KMS-11 (cell line): ENCODE data around the gene SCYGR4.

Source experiments
- H2AFZ ChIP-seq: fragments of 200-600 bp; sonication (generic); 2 replicates; pipeline ENCODE4 v1.6.1; 2016; ENCODE audit warnings: antibody characterized with exemption, mixed run types, low read depth
- H3K27ac ChIP-seq: fragments of 200-600 bp; sonication (generic); 2 replicates; pipeline ENCODE4 v1.6.1; 2016; ENCODE audit warnings: mild to moderate bottlenecking, mixed run types
- H3K27me3 ChIP-seq: fragments of 200-600 bp; sonication (generic); 2 replicates; pipeline ENCODE4 v1.6.1; 2017; ENCODE audit warnings: mild to moderate bottlenecking, low read depth, mixed run types, moderate library complexity; ENCODE audit not compliant: insufficient read depth
- H3K36me3 ChIP-seq: fragments of 200-600 bp; sonication (generic); 2 replicates; pipeline ENCODE4 v1.6.1; 2017; ENCODE audit warnings: mild to moderate bottlenecking, mixed run types; ENCODE audit not compliant: insufficient read depth
- H3K4me1 ChIP-seq: fragments of 200-600 bp; sonication (generic); 2 replicates; pipeline ENCODE4 v1.6.1; 2016; ENCODE audit warnings: mild to moderate bottlenecking, low read depth, mixed run types; ENCODE audit not compliant: poor library complexity, severe bottlenecking
- H3K4me2 ChIP-seq: fragments of 200-600 bp; sonication (generic); 2 replicates; pipeline ENCODE4 v1.7.0; 2016; ENCODE audit warnings: mild to moderate bottlenecking, mixed run types
- H3K4me3 ChIP-seq: fragments of 200-600 bp; sonication (generic); IDR thresholded peaks from 2 replicates; pipeline ENCODE4 v1.6.1; 2017; ENCODE audit warnings: low read depth, low read length, mixed read lengths; ENCODE audit not compliant: insufficient read depth
- H3K79me2 ChIP-seq: fragments of 200-600 bp; sonication (generic); 2 replicates; pipeline ENCODE4 v1.6.1; 2016; ENCODE audit warnings: low read depth, mixed run types; ENCODE audit not compliant: insufficient read depth
- H3K9ac ChIP-seq: fragments of 200-600 bp; sonication (generic); 2 replicates; pipeline ENCODE4 v1.6.1; 2016; ENCODE audit warnings: mild to moderate bottlenecking, mixed run types
- H4K20me1 ChIP-seq: fragments of 200-600 bp; sonication (generic); 2 replicates; pipeline ENCODE4 v1.6.1; 2016; ENCODE audit warnings: mild to moderate bottlenecking, mixed run types; ENCODE audit not compliant: insufficient read depth
- TF ChIP-seq, protein P1 (sequence below): fragments of 200-600 bp; sonication (generic); conservative IDR thresholded peaks from 2 replicates; pipeline ENCODE4 v1.6.1; 2017; ENCODE audit warnings: low read depth, mild to moderate bottlenecking, antibody characterized with exemption, low read length, moderate library complexity, mixed read lengths

The SCYGR4 gene

DNA sequence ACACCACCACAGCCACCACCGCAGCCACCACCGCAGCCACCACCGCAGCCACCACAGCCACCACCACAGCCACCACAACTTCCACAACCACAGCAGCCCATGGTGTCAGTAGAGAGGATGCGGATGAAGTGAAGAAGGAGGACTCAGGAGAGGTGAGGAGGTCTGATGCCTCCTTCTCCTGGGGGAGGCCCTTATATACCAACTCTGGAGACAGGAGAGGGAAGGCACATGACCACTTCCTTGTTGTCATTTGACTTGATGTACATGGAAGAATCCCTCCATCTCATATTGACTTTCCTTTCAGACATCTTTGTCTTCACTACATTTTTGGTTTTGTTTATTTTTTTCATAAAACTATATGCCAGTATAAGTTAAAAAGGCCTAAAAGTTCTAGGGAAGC is 2.6 kb upstream of the SCYGR4 start, which contains the start of gene SCYGR3:
Gene SCYGR3, minus strand, starts transcription at position 101 of the 400 bp plus-strand sequence. Its CDS starts 0 bp downstream, at position 101.
- Histone ChIP-seq H3K36me3 (no peaks in the 10 kb centered on the region), H3K79me2 (no peaks in the 10 kb centered on the region), H3K27ac (no peak within 1 kb of the TSS), H3K4me1 (peaks cover 14% of the 10 kb centered on the region), H2AFZ (no peak within 1 kb of the TSS), H3K27me3 (no peaks in the 10 kb centered on the region), H4K20me1 (no peaks in the 10 kb centered on the region), H3K4me3 (no peak within 1 kb of the TSS), H3K9ac (no peak within 1 kb of the TSS), H3K4me2 (no peak within 1 kb of the TSS)
- TF ChIP-seq, protein P1, sequence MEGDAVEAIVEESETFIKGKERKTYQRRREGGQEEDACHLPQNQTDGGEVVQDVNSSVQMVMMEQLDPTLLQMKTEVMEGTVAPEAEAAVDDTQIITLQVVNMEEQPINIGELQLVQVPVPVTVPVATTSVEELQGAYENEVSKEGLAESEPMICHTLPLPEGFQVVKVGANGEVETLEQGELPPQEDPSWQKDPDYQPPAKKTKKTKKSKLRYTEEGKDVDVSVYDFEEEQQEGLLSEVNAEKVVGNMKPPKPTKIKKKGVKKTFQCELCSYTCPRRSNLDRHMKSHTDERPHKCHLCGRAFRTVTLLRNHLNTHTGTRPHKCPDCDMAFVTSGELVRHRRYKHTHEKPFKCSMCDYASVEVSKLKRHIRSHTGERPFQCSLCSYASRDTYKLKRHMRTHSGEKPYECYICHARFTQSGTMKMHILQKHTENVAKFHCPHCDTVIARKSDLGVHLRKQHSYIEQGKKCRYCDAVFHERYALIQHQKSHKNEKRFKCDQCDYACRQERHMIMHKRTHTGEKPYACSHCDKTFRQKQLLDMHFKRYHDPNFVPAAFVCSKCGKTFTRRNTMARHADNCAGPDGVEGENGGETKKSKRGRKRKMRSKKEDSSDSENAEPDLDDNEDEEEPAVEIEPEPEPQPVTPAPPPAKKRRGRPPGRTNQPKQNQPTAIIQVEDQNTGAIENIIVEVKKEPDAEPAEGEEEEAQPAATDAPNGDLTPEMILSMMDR, result no peak

GRCh38 chr2:227615181-227615580 is 2.1 kb upstream of the SCYGR4 start:
- H4K20me1 ChIP-seq, result no peaks in the 10 kb centered on the region
- no peak overlapping the region for H3K9ac ChIP-seq
- TF ChIP-seq, protein P1, result no peak
- no peaks in the 10 kb centered on the region for H3K36me3 ChIP-seq
- H3K79me2 ChIP-seq, result no peaks in the 10 kb centered on the region
- no peak overlapping the region for H3K27ac ChIP-seq
- H2AFZ ChIP-seq, result no peak overlapping the region
- no peak overlapping the region for H3K4me2 ChIP-seq
- H3K4me1 ChIP-seq, result peaks cover 9% of the 10 kb centered on the region
- H3K4me3 ChIP-seq, result no peak overlapping the region
- H3K27me3 ChIP-seq, result no peaks in the 10 kb centered on the region

- Histone ChIP-seq H3K27me3 (no peaks in the 10 kb centered on the region), H3K79me2 (no peaks in the 10 kb centered on the region), H3K4me2 (no peak overlapping the region), H3K36me3 (no peaks in the 10 kb centered on the region), H3K4me3 (no peak overlapping the region), H4K20me1 (no peaks in the 10 kb centered on the region), H3K4me1 (peaks cover 6% of the 10 kb centered on the region), H2AFZ (no peak overlapping the region), H3K9ac (no peak overlapping the region), H3K27ac (no peak overlapping the region)
- TF ChIP-seq, protein P1, result no peak
These were observed 1.4 kb upstream of the SCYGR4 start for GRCh38 chr2:227615906-227616305.

DNA sequence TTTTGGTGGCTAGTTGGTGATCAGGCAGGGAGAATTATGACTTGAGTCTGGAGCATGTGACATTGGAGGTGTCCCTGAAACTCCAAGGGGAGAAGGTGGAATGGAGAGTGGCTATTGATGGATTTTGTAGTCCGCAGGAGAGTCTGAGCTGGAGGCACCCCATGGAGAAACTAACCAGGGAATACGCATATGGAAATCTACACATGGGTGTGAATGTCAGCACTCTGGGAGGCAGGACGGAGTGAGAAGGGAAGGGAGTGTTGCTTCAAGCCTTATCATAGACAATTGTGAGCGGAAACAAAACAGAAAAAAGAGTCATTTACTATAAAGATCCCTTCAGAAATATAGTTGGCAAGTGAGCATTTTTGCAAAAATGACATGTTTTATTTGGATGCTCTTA is 667 bp upstream of the SCYGR4 start:
- Histone ChIP-seq H4K20me1 (no peaks in the 10 kb centered on the region), H3K4me1 (peaks cover 6% of the 10 kb centered on the region), H3K27ac (no peak overlapping the region), H3K27me3 (no peaks in the 10 kb centered on the region), H3K4me3 (no peak overlapping the region), H3K36me3 (no peaks in the 10 kb centered on the region), H3K9ac (no peak overlapping the region), H2AFZ (no peak overlapping the region), H3K79me2 (no peaks in the 10 kb centered on the region), H3K4me2 (no peak overlapping the region)
- TF ChIP-seq, protein P1, result no peak

DNA sequence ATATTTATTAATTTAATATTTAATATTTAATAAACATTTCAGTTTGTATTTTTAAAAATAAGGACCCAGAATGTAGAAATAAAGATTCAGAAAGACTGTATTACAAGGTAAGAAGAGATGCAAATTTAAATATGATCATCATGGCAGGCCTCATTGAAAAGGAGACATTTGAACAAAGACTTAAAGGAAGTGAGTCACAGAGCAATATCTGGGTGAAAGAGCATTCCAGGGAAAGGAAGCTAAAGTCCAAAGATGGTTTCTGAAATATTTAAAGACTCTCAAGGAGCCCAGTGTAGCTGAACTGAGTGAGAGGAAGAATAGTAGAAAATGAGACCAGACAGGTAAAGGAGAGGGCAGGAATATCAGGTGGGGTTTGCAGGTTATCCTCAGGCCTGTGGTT is 5.9 kb downstream of the SCYGR4 start:
- TF ChIP-seq, protein P1, result no peak
- no peak overlapping the region for H3K4me2 ChIP-seq

More for the DNA sequence above, 5.9 kb downstream of the SCYGR4 start:
- H4K20me1 ChIP-seq, result no peaks in the 10 kb centered on the region
- H2AFZ ChIP-seq, result no peak overlapping the region
- H3K27me3 ChIP-seq, result no peaks in the 10 kb centered on the region
- no peaks in the 10 kb centered on the region for H3K4me1 ChIP-seq
- no peaks in the 10 kb centered on the region for H3K36me3 ChIP-seq
- H3K27ac ChIP-seq, result no peak overlapping the region
- H3K9ac ChIP-seq, result no peak overlapping the region
- H3K4me3 ChIP-seq, result no peak overlapping the region
- H3K79me2 ChIP-seq, result no peaks in the 10 kb centered on the region
